H1 (cell line): ENCODE results near the gene DCDC2B. TPM values are rescaled to one million over a fixed set of nuclear protein-coding genes. Genes with fewer than 3 reads are reported as not detected.

Experiments used
- CBX8 ChIP-seq: fragments of 300-800, 300-1000 bp; sonication (generic); IDR thresholded peaks from 2 replicates; pipeline ENCODE4 v1.7.1; 2016; ENCODE audit warnings: low read depth, low read length, borderline replicate concordance
- GABPA ChIP-seq: IDR thresholded peaks from 2 replicates; pipeline ENCODE4 v1.6.1; 2011; ENCODE audit warnings: mild to moderate bottlenecking, low read length, moderate library complexity, borderline replicate concordance; ENCODE audit not compliant: insufficient read depth
- HDAC2 ChIP-seq, 2 experiments: fragments of 300-600 bp in 1 of 2; sonication (generic) in 1 of 2; IDR thresholded peaks; 2 replicates each; pipeline ENCODE4 v1.6.1; 2011 to 2012; ENCODE audit warnings: low read depth in 2 of 2, low read length in 2 of 2, mild to moderate bottlenecking in 2 of 2, moderate library complexity in 2 of 2, borderline replicate concordance in 1 of 2, inconsistent platforms in 1 of 2
- KDM1A ChIP-seq: fragments of 200-600, 300-600 bp; sonication (generic); IDR thresholded peaks from 2 replicates; pipeline ENCODE4 v1.7.1; 2016; ENCODE audit warnings: mild to moderate bottlenecking, low read length, borderline replicate concordance
- NRF1 ChIP-seq: IDR thresholded peaks from 2 replicates; pipeline ENCODE4 v1.6.1; 2011; ENCODE audit warnings: mild to moderate bottlenecking, low read depth, low read length, improper control_type of control experiment
- TAF1 ChIP-seq: IDR thresholded peaks from 2 replicates; pipeline ENCODE4 v1.6.1; 2011; ENCODE audit warnings: mild to moderate bottlenecking, low read depth, low read length
- TEAD4 ChIP-seq: IDR thresholded peaks from 2 replicates; pipeline ENCODE4 v1.6.1; 2012; ENCODE audit warnings: low read depth, low read length, inconsistent platforms, mixed read lengths
- polyA plus RNA-seq, 7 experiments: library from polyadenylated mRNA; depleted of rRNA in 3 of 7; stranded (reverse) in 5 of 7; unstranded in 2 of 7; fragments of >200 nt in 5 of 7; fragments of 200-250 nt in 2 of 7; gene quantifications; 1 replicate in 5 of 7; 2 replicates in 1 of 7; 4 replicates in 1 of 7; pipeline versions ENCODE4 v1.2.1 to v1.2.3, GENCODE V29; 2011 to 2013; ENCODE audit warnings: missing spikeins in 2 of 7, mixed read lengths in 2 of 7
- total RNA-seq: library from RNA; stranded (reverse); fragmentation: NEBNext Ultra II Directional; extraction: Animal tissue kit (Norgen Biotek cat#: 25700); gene quantifications from 2 replicates; pipeline ENCODE4 v1.2.1, GENCODE V29; 2021
- TF ChIP-seq, protein P1 (sequence below): IDR thresholded peaks from 2 replicates; pipeline ENCODE4 v1.6.1; 2012; ENCODE audit warnings: inconsistent platforms

DCDC2B gene
- total and polyA plus RNA-seq, 2 of the 8 experiments (the other 6 are each of a cell fraction or from before 2014, with no cell fraction given) = not detected

DNA sequence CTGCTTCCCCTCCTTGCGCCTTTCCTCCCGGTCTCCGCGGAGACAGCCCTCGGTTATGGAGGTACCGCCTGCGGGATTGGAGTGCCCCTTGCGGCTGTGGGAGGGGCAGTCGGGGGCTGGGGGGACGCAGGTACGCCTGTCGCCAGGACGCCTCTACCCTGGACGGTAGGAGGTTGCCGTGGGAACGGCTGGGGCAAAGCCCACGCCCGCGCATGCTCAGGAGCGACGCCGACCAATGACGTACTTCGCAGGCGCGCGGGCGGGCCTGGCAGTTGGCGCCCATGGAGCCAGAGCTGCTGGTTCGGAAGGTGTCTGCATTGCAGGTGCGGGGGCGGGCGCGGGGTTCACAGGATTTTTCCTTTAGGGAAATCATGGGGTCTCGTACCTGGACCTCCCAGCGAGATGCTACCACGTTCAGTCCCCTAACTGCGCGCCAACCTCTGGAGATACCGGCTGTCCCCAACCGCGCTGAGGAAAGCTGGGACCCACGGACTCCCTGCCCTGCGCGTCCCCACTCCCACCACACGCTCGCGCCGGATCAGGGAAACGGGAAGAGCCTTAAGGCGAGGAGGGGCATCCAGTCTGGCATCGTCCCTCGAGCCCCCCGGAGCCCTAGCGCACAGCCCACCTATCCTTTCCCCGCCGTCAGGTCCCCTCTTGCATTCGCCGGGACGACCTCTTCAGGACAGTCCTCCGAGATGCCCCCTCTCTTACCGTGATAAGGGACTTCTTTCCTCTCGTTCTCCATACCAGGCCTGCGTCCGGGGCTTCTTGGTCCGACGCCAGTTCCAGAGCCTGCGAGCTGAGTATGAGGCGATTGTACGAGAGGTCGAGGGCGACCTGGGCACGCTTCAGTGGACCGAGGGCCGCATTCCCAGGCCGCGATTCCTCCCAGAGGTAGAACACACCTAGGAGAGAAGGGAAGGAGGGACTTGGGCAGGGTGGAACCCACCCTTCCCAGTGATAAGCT lies 3.2 kb upstream of the DCDC2B start, which contains the start of gene IQCC (continued):
- TF ChIP-seq, protein P1, sequence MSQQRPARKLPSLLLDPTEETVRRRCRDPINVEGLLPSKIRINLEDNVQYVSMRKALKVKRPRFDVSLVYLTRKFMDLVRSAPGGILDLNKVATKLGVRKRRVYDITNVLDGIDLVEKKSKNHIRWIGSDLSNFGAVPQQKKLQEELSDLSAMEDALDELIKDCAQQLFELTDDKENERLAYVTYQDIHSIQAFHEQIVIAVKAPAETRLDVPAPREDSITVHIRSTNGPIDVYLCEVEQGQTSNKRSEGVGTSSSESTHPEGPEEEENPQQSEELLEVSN = no peak; the same call in 1 of the 2 replicates
- TF ChIP-seq NRF1 (peak; percentile 93), CBX8 (no peak), TAF1 (peak; percentile 81), HDAC2 (IDR thresholded peaks at IDR 0.05; ENCODE audit: borderline replicate concordance in 1 of 2, low read depth in 2 of 2, low read length in 2 of 2) (no peak; a peak in 1 of 4 replicates), TEAD4 (no peak), GABPA (no peak), KDM1A (no peak)
